Upper lobe of left lung (tissue), 6 donors: ENCODE measurements around the gene FOXD4. TPM values are rescaled to one million over a fixed set of nuclear protein-coding genes. Genes with fewer than 3 reads are reported as not detected.
A peak's percentile ranks its signal among the peaks of the same experiment; 100 is the strongest.
"Not testable (repeated sequence)": the region's sequence is repeated elsewhere in the genome, so short reads cannot be mapped to it uniquely, and the experiment has no call there.

Source experiments
- ATAC-seq, 2 donors: fragments of 200-7000 bp; cut with Tn5 transposase; one replicate each; pipeline ENCODE4 v1.9.1; 2022; ENCODE audit warnings: mild to moderate bottlenecking in 2 of 2, moderate library complexity in 2 of 2; ENCODE audit not compliant: low FRiP score in 2 of 2
- DNase-seq, 2 donors: peaks; one replicate each; pipeline ENCODE4 v3.0.0-alpha.2; 2019 to 2020
- H3K27ac ChIP-seq, 4 donors: fragments of 200-600 bp; sonication (generic); one replicate each; pipeline ENCODE4 v1.5.1; 2016 to 2019
- H3K27me3 ChIP-seq, 4 donors: fragments of 200-600 bp; sonication (generic); one replicate each; pipeline ENCODE4 v1.5.1; 2017 to 2019
- H3K36me3 ChIP-seq, 4 donors: fragments of 200-600 bp; sonication (generic); one replicate each; pipeline ENCODE4 v1.5.1; 2016 to 2019
- H3K4me1 ChIP-seq, 4 donors: fragments of 200-600 bp; sonication (generic); one replicate each; pipeline ENCODE4 v1.5.1; 2018 to 2019
- H3K4me3 ChIP-seq, 4 donors: fragments of 200-600 bp; sonication (generic); one replicate each; pipeline ENCODE4 v1.5.1; 2017 to 2019; ENCODE audit warnings: mild to moderate bottlenecking in 2 of 4, moderate library complexity in 1 of 4
- H3K9me3 ChIP-seq, 4 donors: fragments of 200-600 bp; sonication (generic); one replicate each; pipeline ENCODE4 v1.5.1; 2018 to 2019
- whole genome bisulfite sequencing, 2 donors: methylation state at CpG; one replicate each; pipeline ENCODE4 v1.1.5; 2017 to 2018; 5-methylcytosine and 5-hydroxymethylcytosine counted together
- total RNA-seq, 6 donors: library from RNA; depleted of rRNA in 4 of 6; stranded (reverse); fragments of >200 nt in 4 of 6; gene quantifications; one replicate each; pipeline versions ENCODE4 v1.1.0 to v1.2.1, GENCODE V29; 2016 to 2021
- donor health status: DM: no; HTN: no; CAD: no; lungs with moderate emphysema.
- donor health status: DM: no; HTN: yes; CAD: no; lungs with severe emphysema.

Gene FOXD4
- total RNA-seq, result 1 to 10 TPM in 3 of 6 donors, under 1 TPM in 3; 0.30 to 3.1 (median 0.80) TPM

- H3K9me3 ChIP-seq, ATAC-seq, H3K36me3 ChIP-seq, H3K4me3 ChIP-seq, H3K27ac ChIP-seq: not testable (repeated sequence)
- Histone ChIP-seq H3K4me1 (peaks cover 14 to 28% (median 22%) of the 10 kb centered on the region in 4 donors), H3K27me3 (peaks cover 0 to 33% (median 11%) of the 10 kb centered on the region in 4 donors)
- DNase-seq, result peak in 1 of 2 donors; percentile 61
- 31 to 62% methylated on average over 7 to 18 of the region's 30 CpGs for WGBS, 2 donors
Observed at GRCh38 chr9:117995-118467, at the start of gene FOXD4. FOXD4 (minus strand) TSS chr9:118417; CDS start chr9:118119, 298 bp downstream.

DNA sequence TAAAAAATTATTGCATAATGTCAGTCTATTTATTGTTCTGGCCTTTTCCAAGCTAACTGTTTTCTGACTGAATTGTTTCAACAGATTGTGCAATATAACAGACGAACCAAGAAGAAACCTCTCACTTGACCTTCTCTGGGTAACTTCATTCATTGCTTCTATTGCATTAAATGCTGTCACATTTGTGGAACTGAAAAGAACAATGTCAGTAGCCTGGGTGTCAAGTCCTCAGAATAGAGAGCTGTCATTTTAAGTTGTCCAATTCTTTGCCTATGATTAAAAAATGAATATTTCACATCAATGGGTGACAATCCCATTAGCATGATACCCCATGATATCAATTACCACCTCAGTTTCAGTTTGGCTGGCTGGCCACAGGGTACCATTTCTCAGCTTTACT is 41.7 kb upstream of the FOXD4 start:
- H3K4me1 ChIP-seq, H3K27me3 ChIP-seq, H3K36me3 ChIP-seq, H3K9me3 ChIP-seq, H3K27ac ChIP-seq, DNase-seq, ATAC-seq, H3K4me3 ChIP-seq: not testable (repeated sequence)
- WGBS, 2 donors, result 25 to 37% methylated on average over 1 of the region's 1 CpG

- H3K27ac ChIP-seq, H3K4me1 ChIP-seq, H3K4me3 ChIP-seq, H3K9me3 ChIP-seq, DNase-seq, H3K27me3 ChIP-seq, ATAC-seq, H3K36me3 ChIP-seq: not testable (repeated sequence)
Observed at GRCh38 chr9:151173-151572, 33.0 kb upstream of the FOXD4 start.

DNA sequence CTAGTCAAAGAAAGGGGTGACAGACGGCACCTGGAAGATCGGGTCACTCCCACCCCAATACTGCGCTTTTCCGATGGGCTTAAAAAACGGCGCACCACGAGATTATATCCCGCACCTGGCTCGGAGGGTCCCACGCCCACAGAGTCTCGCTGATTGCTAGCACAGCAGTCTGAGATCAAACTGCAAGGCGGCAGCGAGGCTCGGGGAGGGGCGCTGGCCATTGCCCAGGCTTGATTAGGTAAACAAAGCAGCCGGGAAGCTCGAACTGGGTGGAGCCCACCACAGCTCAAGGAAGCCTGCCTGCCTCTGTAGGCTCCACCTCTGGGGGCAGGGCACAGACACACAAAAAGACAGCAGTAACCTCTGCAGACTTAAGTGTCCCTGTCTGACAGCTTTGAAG is 21.7 kb upstream of the FOXD4 start:
- ATAC-seq, H3K4me1 ChIP-seq, H3K9me3 ChIP-seq, H3K36me3 ChIP-seq, H3K4me3 ChIP-seq, H3K27me3 ChIP-seq, H3K27ac ChIP-seq: not testable (repeated sequence)
- DNase-seq, result peak in 1 of 2 donors; percentile 61
- WGBS, 2 donors, result 82 to 95% methylated on average over 4 to 6 of the region's 17 CpGs

GRCh38 chr9:117144-117994 is 848 bp downstream of the FOXD4 start:
- H3K36me3 ChIP-seq, H3K4me3 ChIP-seq, H3K27ac ChIP-seq, ATAC-seq, H3K9me3 ChIP-seq: not testable (repeated sequence)
- DNase-seq, result peak in 1 of 2 donors; percentile 82
- H3K4me1 ChIP-seq, result peaks cover 14 to 28% (median 22%) of the 10 kb centered on the region in 4 donors
- WGBS, 2 donors, result 7 to 10% methylated on average over 9 to 11 of the region's 71 CpGs
- peaks cover 0 to 37% (median 14%) of the 10 kb centered on the region in 4 donors for H3K27me3 ChIP-seq

GRCh38 chr9:116239-117077 is 1.8 kb downstream of the FOXD4 start:
- peaks cover 14 to 28% (median 22%) of the 10 kb centered on the region in 4 donors for H3K4me1 ChIP-seq
- H3K9me3 ChIP-seq, H3K36me3 ChIP-seq, ATAC-seq, H3K27ac ChIP-seq, H3K4me3 ChIP-seq: not testable (repeated sequence)
- peaks cover 0 to 37% (median 14%) of the 10 kb centered on the region in 4 donors for H3K27me3 ChIP-seq
- 17% methylated on average over 10 to 41 of the region's 41 CpGs for WGBS, 2 donors
- DNase-seq, result peak in 1 of 2 donors; percentile 51

GRCh38 chr9:115118-115451 is 3.1 kb downstream of the FOXD4 start:
- WGBS, 2 donors, result 13 to 15% methylated on average over 10 to 11 of the region's 11 CpGs
- Histone ChIP-seq H3K4me1 (peaks cover 14 to 28% (median 22%) of the 10 kb centered on the region in 4 donors), H3K4me3 (peak overlapping the region in 1 of 4 donors; percentile 55), H3K27me3 (peaks cover 0 to 37% (median 14%) of the 10 kb centered on the region in 4 donors)
- not testable (repeated sequence) for H3K9me3 ChIP-seq, H3K36me3 ChIP-seq, H3K27ac ChIP-seq, ATAC-seq, DNase-seq

- 5 to 8% methylated on average over 19 to 40 of the region's 73 CpGs for WGBS, 2 donors
- not testable (repeated sequence) for H3K9me3 ChIP-seq, H3K27ac ChIP-seq, H3K36me3 ChIP-seq
- ATAC-seq (peak; percentile 58 to 71), DNase-seq (peak in 1 of 2 donors; percentile 83)
- Histone ChIP-seq H3K4me3 (peak overlapping the region in 3 of 4 donors; percentile 40 to 55 (median 49)), H3K27me3 (peaks cover 0 to 37% (median 14%) of the 10 kb centered on the region in 4 donors), H3K4me1 (peaks cover 14 to 28% (median 22%) of the 10 kb centered on the region in 4 donors)
Observed at GRCh38 chr9:114267-115117, 3.7 kb downstream of the FOXD4 start.

DNA sequence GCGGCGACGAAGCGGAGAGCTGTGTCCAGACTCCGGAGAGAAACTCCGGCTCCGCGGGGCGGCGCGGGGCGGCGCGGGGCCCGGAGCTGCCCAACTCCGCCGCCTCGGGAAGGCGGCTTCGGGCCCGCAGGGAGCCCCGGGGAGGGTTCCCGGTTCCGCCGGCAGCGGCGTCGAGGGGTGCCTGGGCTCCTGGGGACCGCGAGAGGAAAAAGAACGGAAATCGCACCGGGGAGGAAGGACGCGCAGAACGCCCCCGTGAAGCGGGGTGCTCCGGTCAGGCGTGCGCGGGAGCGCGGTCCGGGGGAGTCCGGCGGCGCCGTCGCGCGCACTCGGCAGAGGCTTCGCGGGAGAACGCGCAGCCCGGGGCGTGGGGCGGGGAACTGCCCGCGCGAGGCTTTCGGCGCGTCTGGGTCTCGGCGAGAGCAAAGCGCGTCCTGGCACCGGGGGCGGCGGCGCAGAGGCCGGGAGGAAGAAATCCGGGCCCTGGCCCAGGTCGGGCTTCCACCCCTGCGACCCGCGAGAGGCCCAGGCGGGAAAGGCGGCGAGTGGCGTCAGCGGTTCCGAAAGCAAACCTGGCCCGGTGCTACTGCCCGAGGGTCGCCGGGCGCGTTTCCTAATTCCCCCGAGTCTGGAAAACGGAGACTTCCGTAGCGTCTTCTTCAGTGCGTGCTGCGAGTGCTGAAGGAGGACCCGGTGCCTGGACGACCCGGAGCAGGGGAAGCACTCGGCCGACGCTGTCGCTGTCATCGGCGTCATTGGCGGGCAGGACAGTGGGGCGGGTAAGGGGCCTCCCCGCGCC is 4.5 kb downstream of the FOXD4 start:
- ATAC-seq, result peak; percentile 59 to 78
- not testable (repeated sequence) for H3K27ac ChIP-seq, H3K36me3 ChIP-seq, H3K9me3 ChIP-seq
- peak in 1 of 2 donors; percentile 87 for DNase-seq
- Histone ChIP-seq H3K4me3 (peak overlapping the region; percentile 13 to 55 (median 44)), H3K4me1 (peaks cover 14 to 28% (median 22%) of the 10 kb centered on the region in 4 donors), H3K27me3 (peaks cover 0 to 37% (median 14%) of the 10 kb centered on the region in 4 donors)
- WGBS, 2 donors, result 0 to 4% methylated on average over 10 to 88 of the region's 111 CpGs

DNA sequence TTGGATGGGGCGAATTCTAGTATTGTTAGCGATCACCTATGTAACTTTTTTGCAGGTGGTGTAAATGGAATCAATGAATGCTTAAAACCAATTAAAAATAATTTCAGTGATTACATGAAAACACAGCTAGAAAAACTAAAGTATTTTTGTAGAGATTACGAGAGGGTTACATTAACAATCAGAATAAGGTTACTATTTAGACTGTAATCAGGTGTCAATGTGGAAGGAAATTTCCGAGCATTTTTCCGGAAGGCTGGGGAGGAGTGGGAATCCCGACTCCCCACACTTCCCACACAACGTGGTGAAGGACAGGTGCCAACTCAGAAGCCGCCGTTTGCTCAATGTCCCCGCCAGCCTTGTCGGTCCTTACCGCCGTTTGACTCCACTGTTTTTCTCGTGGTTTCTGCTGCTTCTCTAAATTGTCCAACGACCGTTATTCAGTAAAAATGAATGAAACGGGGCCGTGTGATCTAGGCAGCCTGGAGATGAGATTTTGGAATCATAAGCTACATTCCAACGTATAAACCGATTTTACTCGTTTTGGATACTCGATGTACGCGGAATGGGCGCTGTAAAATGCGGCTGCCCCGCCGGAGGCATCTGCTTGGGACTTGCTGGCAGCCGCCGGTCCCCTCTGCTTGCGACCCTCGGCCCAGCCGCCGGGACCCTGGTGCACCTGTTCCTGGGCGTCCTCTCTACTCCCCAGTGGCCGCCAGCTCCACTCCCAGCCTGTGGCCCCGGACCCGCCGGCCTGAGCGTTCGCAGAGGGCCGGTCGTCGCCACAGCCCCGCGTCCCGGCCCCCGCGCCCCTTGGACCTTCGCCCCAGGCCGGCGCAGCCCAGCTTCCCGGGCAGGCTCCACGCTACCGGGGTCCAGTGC is 5.4 kb downstream of the FOXD4 start:
- DNase-seq, H3K36me3 ChIP-seq, ATAC-seq, H3K27ac ChIP-seq, H3K9me3 ChIP-seq: not testable (repeated sequence)
- 16 to 23% methylated on average over 18 to 29 of the region's 55 CpGs for WGBS, 2 donors
- peaks cover 14 to 28% (median 22%) of the 10 kb centered on the region in 4 donors for H3K4me1 ChIP-seq
- H3K27me3 ChIP-seq, result peaks cover 0 to 37% (median 14%) of the 10 kb centered on the region in 4 donors
- H3K4me3 ChIP-seq, result peak overlapping the region in 3 of 4 donors; percentile 40 to 55 (median 49)
